SK-N-SH (cell line): ENCODE results near the gene TAF4.

Experiments used
- POLR2AphosphoS5 ChIP-seq: IDR thresholded peaks from 2 replicates; pipeline ENCODE4 v1.6.1; 2012; ENCODE audit warnings: low read depth, low read length
- RCOR1 ChIP-seq: fragments of 150-350 bp; IDR thresholded peaks from 2 replicates; pipeline ENCODE4 v1.6.1; 2017; ENCODE audit warnings: antibody characterized with exemption, low read length
- SIN3A ChIP-seq: IDR thresholded peaks from 2 replicates; pipeline ENCODE4 v1.6.1; 2012; ENCODE audit warnings: low read depth, mild to moderate bottlenecking, low read length, moderate library complexity, borderline replicate concordance
- TF ChIP-seq, protein P1 (sequence below): fragments of 200-600 bp; sonication (generic); IDR thresholded peaks from 2 replicates; pipeline ENCODE4 v1.6.1; 2017; ENCODE audit warnings: antibody characterized with exemption, mild to moderate bottlenecking, moderate library complexity

DNA sequence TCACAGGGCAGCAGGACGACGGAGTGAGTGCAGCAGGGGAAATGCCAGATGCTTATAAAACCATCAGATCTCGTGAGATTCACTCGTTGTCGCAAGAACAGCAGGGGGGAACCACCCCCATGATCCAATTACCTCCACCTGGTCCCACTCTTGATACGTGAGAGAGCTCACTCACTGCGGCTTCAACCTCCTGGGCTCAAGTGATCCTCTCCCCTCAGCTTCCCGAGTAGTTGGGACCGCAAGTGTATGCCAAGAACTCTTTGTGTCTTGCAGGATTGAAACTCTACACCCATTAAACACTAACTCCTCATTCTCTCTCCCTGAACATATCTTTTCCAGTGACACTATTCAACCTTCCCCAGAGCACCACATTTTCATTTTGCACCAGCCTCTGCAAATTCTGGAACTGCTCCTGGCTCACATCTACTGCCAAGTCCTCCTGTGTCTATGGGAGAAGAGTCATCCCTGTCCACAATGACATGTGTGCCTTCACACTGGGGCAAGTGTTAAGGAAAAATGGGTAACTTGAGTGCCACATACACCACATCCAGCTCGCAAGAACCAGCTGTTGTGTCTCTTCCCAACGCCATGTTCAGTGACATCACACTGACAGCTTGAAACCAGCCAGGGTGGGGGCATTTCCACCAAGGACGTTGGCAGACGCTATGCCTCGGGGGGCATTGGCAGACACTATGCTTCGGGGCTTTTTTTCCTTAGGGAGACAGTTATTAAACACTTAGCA, 14.7 kb upstream of the TAF4 start:
- TF ChIP-seq, protein P1, sequence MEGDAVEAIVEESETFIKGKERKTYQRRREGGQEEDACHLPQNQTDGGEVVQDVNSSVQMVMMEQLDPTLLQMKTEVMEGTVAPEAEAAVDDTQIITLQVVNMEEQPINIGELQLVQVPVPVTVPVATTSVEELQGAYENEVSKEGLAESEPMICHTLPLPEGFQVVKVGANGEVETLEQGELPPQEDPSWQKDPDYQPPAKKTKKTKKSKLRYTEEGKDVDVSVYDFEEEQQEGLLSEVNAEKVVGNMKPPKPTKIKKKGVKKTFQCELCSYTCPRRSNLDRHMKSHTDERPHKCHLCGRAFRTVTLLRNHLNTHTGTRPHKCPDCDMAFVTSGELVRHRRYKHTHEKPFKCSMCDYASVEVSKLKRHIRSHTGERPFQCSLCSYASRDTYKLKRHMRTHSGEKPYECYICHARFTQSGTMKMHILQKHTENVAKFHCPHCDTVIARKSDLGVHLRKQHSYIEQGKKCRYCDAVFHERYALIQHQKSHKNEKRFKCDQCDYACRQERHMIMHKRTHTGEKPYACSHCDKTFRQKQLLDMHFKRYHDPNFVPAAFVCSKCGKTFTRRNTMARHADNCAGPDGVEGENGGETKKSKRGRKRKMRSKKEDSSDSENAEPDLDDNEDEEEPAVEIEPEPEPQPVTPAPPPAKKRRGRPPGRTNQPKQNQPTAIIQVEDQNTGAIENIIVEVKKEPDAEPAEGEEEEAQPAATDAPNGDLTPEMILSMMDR: no peak
- TF ChIP-seq SIN3A: no peak
- no peak for TF ChIP-seq RCOR1
- TF ChIP-seq POLR2AphosphoS5: no peak
